ENCODE results near the gene AGTRAP. TPM values are rescaled to one million over a fixed set of nuclear protein-coding genes. Genes with fewer than 3 reads are reported as not detected.

AGTRAP gene, protein sequence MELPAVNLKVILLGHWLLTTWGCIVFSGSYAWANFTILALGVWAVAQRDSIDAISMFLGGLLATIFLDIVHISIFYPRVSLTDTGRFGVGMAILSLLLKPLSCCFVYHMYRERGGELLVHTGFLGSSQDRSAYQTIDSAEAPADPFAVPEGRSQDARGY
- total RNA-seq (2022; extraction: Qiagen RNA extraction), result 78.1 to 105 TPM (median 96.0 TPM) in 5 replicates

GRCh38 chr1:11735854-11736745, at the start of gene AGTRAP:
Gene AGTRAP (plus strand): TSS chr1:11736136. CDS start chr1:11736209, 73 bp downstream.

GRCh38 chr1:11691302-11691914, 44.5 kb upstream of the AGTRAP start, which contains the start of gene DRAXIN:
Gene DRAXIN (plus strand): TSS chr1:11691710. CDS start chr1:11706259, 14,549 bp downstream.

DNA sequence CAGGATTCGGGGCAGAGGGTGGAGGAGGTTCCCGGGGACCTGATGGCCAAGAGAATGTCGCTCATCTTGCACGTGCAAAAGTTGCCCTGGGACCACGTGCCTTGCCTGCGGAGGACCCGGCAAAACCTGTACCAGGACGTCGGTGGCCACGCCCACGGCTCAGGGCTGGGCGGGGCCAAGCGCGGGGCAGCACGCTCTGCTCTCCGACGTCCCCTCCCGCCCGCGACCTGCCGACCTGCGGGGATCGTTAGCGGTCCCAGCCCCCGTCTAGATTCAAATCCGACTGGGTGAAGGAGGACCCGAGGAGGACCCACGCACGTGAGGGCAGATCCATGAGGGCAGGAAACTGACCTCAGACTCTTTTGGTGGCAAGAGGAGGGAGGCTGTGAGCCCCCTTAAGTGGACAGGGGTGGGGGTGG, 26.1 kb downstream of the AGTRAP start, which contains the start of gene C1orf167:
Gene C1orf167, plus strand, starts transcription at position 206 of the 419 bp plus-strand sequence. CDS start 2,208 bp downstream, outside the sequence.

Other genes with a start within 250 kb of the AGTRAP start
- gene FBXO2, start 81.7 kb upstream of the AGTRAP start, total RNA-seq (2022; extraction: Qiagen RNA extraction), result 6.9 to 10.3 TPM (median 9.1 TPM) in 5 replicates
- gene FBXO44, start 81.3 kb upstream of the AGTRAP start, total RNA-seq (2022; extraction: Qiagen RNA extraction), result 13.5 to 19.8 TPM (median 16.0 TPM) in 5 replicates
- 7.4 to 10.4 TPM (median 8.0 TPM) in 5 replicates for gene FBXO6, start 71.9 kb upstream of the AGTRAP start, total RNA-seq (2022; extraction: Qiagen RNA extraction)
- 42.4 to 53.7 TPM (median 51.6 TPM) in 5 replicates for gene MAD2L2, start 55.0 kb upstream of the AGTRAP start, total RNA-seq (2022; extraction: Qiagen RNA extraction)
- 0.03 to 0.07 TPM (median 0.06 TPM) in 5 replicates for gene DRAXIN, start 44.4 kb upstream of the AGTRAP start, total RNA-seq (2022; extraction: Qiagen RNA extraction)
- not detected in 5 replicates for gene C1orf167, start 26.1 kb downstream of the AGTRAP start, total RNA-seq (2022; extraction: Qiagen RNA extraction)
- 3.1 to 5.1 TPM (median 4.5 TPM) in 5 replicates for gene MTHFR, start 69.8 kb downstream of the AGTRAP start, total RNA-seq (2022; extraction: Qiagen RNA extraction)
- 4.7 to 6.1 TPM (median 5.9 TPM) in 5 replicates for gene CLCN6, start 70.1 kb downstream of the AGTRAP start, total RNA-seq (2022; extraction: Qiagen RNA extraction)
- not detected in 5 replicates for gene NPPA, start 111.6 kb downstream of the AGTRAP start, total RNA-seq (2022; extraction: Qiagen RNA extraction)
- gene NPPB, start 122.8 kb downstream of the AGTRAP start, total RNA-seq (2022; extraction: Qiagen RNA extraction), result 0.22 TPM in 1 of 5 replicates, not detected in the others
- gene KIAA2013, start 190.3 kb downstream of the AGTRAP start, total RNA-seq (2022; extraction: Qiagen RNA extraction), result 27.9 to 47.3 TPM (median 45.4 TPM) in 5 replicates
- gene PLOD1, start 198.6 kb downstream of the AGTRAP start, total RNA-seq (2022; extraction: Qiagen RNA extraction), result 71.8 to 86.3 TPM (median 84.5 TPM) in 5 replicates
- 28.9 to 34.7 TPM (median 33.2 TPM) in 5 replicates for gene MFN2, start 244.3 kb downstream of the AGTRAP start, total RNA-seq (2022; extraction: Qiagen RNA extraction)